ENCODE data around the gene KCNE4. TPM values are rescaled to one million over a fixed set of nuclear protein-coding genes. Genes with fewer than 3 reads are reported as not detected.

The KCNE4 gene
- total RNA-seq, 1 experiment from 2014 or later = 13.8 TPM

- DNase-seq (ENCODE audit: low read depth) = peak; percentile 45
Observed at GRCh38 chr2:223057569-223057968, 5.6 kb downstream of the KCNE4 start.

- DNase-seq (ENCODE audit: low read depth) = no peak
Observed at GRCh38 chr2:223058952-223059716, 7.1 kb downstream of the KCNE4 start.

- no peak for DNase-seq (ENCODE audit: low read depth)
Observed at GRCh38 chr2:223060201-223060825, 8.3 kb downstream of the KCNE4 start.

GRCh38 chr2:223062396-223062795 is 10.4 kb downstream of the KCNE4 start:
- DNase-seq (ENCODE audit: low read depth) = no peak

GRCh38 chr2:223065107-223065506 is 13.1 kb downstream of the KCNE4 start:
- no peak for DNase-seq (ENCODE audit: low read depth)

- no peak for DNase-seq (ENCODE audit: low read depth)
Observed at GRCh38 chr2:223066721-223067120, 14.7 kb downstream of the KCNE4 start.

- DNase-seq (ENCODE audit: low read depth) = no peak
Observed at GRCh38 chr2:223068071-223068470, 16.1 kb downstream of the KCNE4 start.

- no peak for DNase-seq (ENCODE audit: low read depth)
Observed at GRCh38 chr2:223069465-223069864, 17.5 kb downstream of the KCNE4 start.

- DNase-seq (ENCODE audit: low read depth) = no peak
Observed at GRCh38 chr2:223069988-223070387, 18.0 kb downstream of the KCNE4 start.

GRCh38 chr2:223071139-223071538 is 19.1 kb downstream of the KCNE4 start:
- DNase-seq (ENCODE audit: low read depth) = no peak

GRCh38 chr2:223072826-223073225 is 20.8 kb downstream of the KCNE4 start:
- DNase-seq (ENCODE audit: low read depth) = no peak

GRCh38 chr2:223075301-223076270 is 23.6 kb downstream of the KCNE4 start:
- DNase-seq (ENCODE audit: low read depth) = peak; percentile 58

- peak; percentile 47 for DNase-seq (ENCODE audit: low read depth)
Observed at GRCh38 chr2:223076573-223076972, 24.6 kb downstream of the KCNE4 start.

GRCh38 chr2:223078482-223078881 is 26.5 kb downstream of the KCNE4 start:
- DNase-seq (ENCODE audit: low read depth) = no peak

GRCh38 chr2:223079378-223079777 is 27.4 kb downstream of the KCNE4 start:
- no peak for DNase-seq (ENCODE audit: low read depth)

GRCh38 chr2:223079925-223080324 is 27.9 kb downstream of the KCNE4 start:
- DNase-seq (ENCODE audit: low read depth) = no peak

- DNase-seq (ENCODE audit: low read depth) = peak; percentile 52
Observed at GRCh38 chr2:223080790-223081360, 28.9 kb downstream of the KCNE4 start.

- DNase-seq (ENCODE audit: low read depth) = peak; percentile 31
Observed at GRCh38 chr2:223081789-223082188, 29.8 kb downstream of the KCNE4 start.

GRCh38 chr2:223082706-223083105 is 30.7 kb downstream of the KCNE4 start:
- DNase-seq (ENCODE audit: low read depth) = no peak

GRCh38 chr2:223083402-223084070 is 31.5 kb downstream of the KCNE4 start:
- DNase-seq (ENCODE audit: low read depth) = no peak

- peak; percentile 91 for DNase-seq (ENCODE audit: low read depth)
Observed at GRCh38 chr2:223084873-223085272, 32.9 kb downstream of the KCNE4 start.

All from RPMI7951 (cell line).